Subcutaneous abdominal adipose tissue (tissue), 5 donors: ENCODE results near the gene LYZL2.

Experiments used
- H3K27ac ChIP-seq: one replicate; pipeline ENCODE4 v1.7.0; 2013; ENCODE audit warnings: low read depth, mild to moderate bottlenecking, inconsistent platforms, low read length, moderate library complexity
- H3K27me3 ChIP-seq, 5 donors: one replicate each; pipeline ENCODE4 v1.7.0; 2013; ENCODE audit warnings: low read length in 5 of 5, inconsistent platforms in 1 of 5; ENCODE audit not compliant: control insufficient read depth in 5 of 5, insufficient read depth in 4 of 5
- H3K36me3 ChIP-seq, 5 donors: one replicate each; pipeline ENCODE4 v1.7.0; 2013; ENCODE audit warnings: low read length in 5 of 5; ENCODE audit not compliant: control insufficient read depth in 5 of 5, insufficient read depth in 5 of 5
- H3K4me1 ChIP-seq, 5 donors: one replicate each; pipeline ENCODE4 v1.7.0; 2013; ENCODE audit warnings: low read length in 5 of 5, mild to moderate bottlenecking in 3 of 5, moderate library complexity in 1 of 5; ENCODE audit not compliant: control insufficient read depth in 5 of 5, insufficient read depth in 5 of 5
- H3K4me3 ChIP-seq, 5 donors: one replicate each; pipeline ENCODE4 v1.7.0; 2013; ENCODE audit warnings: low read length in 5 of 5, low read depth in 1 of 5
- H3K9ac ChIP-seq, 5 donors: one replicate each; pipeline ENCODE4 v1.7.0; 2013; ENCODE audit warnings: low read length in 5 of 5, mild to moderate bottlenecking in 4 of 5, moderate library complexity in 3 of 5
- H3K9me3 ChIP-seq, 5 donors: one replicate each; pipeline ENCODE4 v1.7.0; 2013; ENCODE audit warnings: low read length in 5 of 5; ENCODE audit not compliant: control insufficient read depth in 5 of 5
- donor health status: healthy.
- donor health status: healthy.
- donor health status: healthy.
- donor health status: healthy.
- donor health status: healthy.

The LYZL2 gene

GRCh38 chr10:30580241-30580640, 49.3 kb downstream of the LYZL2 start:
- Histone ChIP-seq H3K4me1 (peaks cover 0 to 21% (median 14%) of the 10 kb centered on the region in 5 donors), H3K36me3 (no peaks in the 10 kb centered on the region), H3K27ac (no peak overlapping the region), H3K27me3 (no peaks in the 10 kb centered on the region), H3K9ac (no peak overlapping the region), H3K4me3 (no peak overlapping the region), H3K9me3 (no peaks in the 10 kb centered on the region)

- Histone ChIP-seq H3K4me3 (no peak overlapping the region), H3K9ac (no peak overlapping the region), H3K9me3 (no peaks in the 10 kb centered on the region), H3K27me3 (no peaks in the 10 kb centered on the region), H3K27ac (no peak overlapping the region), H3K36me3 (no peaks in the 10 kb centered on the region), H3K4me1 (peaks cover 0 to 21% (median 14%) of the 10 kb centered on the region in 5 donors)
Observed at GRCh38 chr10:30579574-30579973, 50.0 kb downstream of the LYZL2 start.

- H3K36me3 ChIP-seq, result no peaks in the 10 kb centered on the region
Observed at GRCh38 chr10:30577048-30577447, 52.5 kb downstream of the LYZL2 start.

DNA sequence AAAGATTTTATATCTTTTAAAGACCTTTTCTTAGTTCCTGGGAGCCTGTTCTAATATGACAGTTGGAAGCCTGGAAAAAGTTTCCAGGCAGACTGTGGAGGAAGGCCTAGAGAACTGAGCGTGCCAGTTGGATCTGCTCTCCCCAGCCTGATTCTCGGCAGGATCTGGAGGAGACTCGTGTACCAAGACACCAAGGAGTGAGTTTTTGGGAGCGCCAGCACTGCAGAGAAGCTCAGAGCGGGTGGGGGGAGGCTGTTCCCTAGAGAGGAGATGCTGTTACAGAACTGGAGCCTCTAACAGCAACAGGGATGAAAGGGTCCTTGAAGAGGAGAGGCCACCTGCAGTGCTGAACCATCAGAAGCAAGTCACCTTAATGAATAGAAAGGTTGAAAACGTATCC, 52.9 kb downstream of the LYZL2 start:
- Histone ChIP-seq H3K4me3 (no peak overlapping the region), H3K9ac (no peak overlapping the region), H3K27me3 (no peaks in the 10 kb centered on the region), H3K4me1 (peaks cover 0 to 2% (median 0%) of the 10 kb centered on the region in 5 donors), H3K36me3 (no peaks in the 10 kb centered on the region), H3K9me3 (no peaks in the 10 kb centered on the region), H3K27ac (no peak overlapping the region)

More at GRCh38 chr10:30577048-30577447, 52.5 kb downstream of the LYZL2 start:
- no peaks in the 10 kb centered on the region for H3K27me3 ChIP-seq
- no peak overlapping the region for H3K27ac ChIP-seq
- peaks cover 0 to 4% (median 0%) of the 10 kb centered on the region in 5 donors for H3K4me1 ChIP-seq
- H3K9ac ChIP-seq, result no peak overlapping the region
- H3K9me3 ChIP-seq, result no peaks in the 10 kb centered on the region
- no peak overlapping the region for H3K4me3 ChIP-seq

GRCh38 chr10:30574432-30574796, 55.1 kb downstream of the LYZL2 start:
- Histone ChIP-seq H3K27ac (no peak overlapping the region), H3K36me3 (no peaks in the 10 kb centered on the region), H3K9ac (no peak overlapping the region), H3K9me3 (peaks cover 0 to 8% (median 0%) of the 10 kb centered on the region in 5 donors), H3K4me3 (no peak overlapping the region), H3K27me3 (no peaks in the 10 kb centered on the region), H3K4me1 (no peaks in the 10 kb centered on the region)

DNA sequence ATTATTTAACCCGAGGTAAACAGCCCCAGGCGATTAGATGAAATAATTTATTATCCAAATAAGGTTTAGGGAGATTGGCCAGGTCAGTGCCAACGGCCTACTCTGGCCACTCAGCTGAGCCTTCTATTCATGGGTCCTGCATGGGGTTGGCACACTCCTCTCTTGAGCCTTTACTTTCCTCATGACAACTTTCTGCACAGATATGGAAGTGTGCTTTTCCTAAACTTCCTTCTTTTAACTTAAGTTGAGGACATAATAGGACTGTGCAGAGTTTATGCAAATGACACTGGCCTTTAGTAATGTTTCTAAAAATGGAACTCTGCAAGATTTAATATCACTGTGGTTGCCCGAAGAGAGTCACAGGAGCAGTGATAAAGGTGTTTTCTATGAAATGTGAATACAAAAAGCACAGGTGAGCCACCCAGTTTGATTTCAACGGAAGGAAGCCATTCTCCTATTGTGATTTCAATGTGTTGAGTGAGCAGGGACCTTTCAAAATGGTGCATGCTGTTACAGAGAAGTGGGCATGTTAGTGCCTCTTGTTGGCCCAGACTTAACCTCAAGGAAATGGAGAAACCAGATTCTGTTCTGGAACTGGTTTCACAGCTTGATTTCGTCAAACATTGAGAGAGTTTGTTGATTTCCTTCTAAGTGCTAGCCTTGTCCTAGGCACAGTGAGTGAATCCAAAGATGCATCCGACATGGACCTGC, 55.7 kb downstream of the LYZL2 start:
- Histone ChIP-seq H3K4me3 (no peak overlapping the region), H3K9me3 (peaks cover 0 to 8% (median 0%) of the 10 kb centered on the region in 5 donors), H3K27me3 (no peaks in the 10 kb centered on the region), H3K9ac (no peak overlapping the region), H3K36me3 (no peaks in the 10 kb centered on the region), H3K4me1 (no peaks in the 10 kb centered on the region), H3K27ac (no peak overlapping the region)

DNA sequence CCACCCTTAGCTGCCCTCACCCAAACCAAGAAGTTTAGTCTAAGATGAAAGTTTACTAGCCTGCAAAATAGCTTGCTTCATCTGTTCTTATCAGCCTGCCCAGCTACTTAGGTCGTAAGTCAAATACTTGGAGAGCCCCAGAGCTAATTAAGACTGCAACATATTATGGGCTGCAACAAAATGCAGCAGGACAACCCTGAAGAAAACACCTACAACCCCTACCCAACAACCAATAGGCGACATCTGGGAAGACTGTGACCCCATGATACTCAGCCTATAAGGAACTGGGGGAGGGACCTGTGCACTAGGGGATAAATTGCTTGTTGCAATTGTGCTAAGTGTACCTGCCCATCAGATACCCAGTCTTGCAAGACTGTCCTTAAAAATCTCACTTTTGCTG, 64.1 kb downstream of the LYZL2 start:
- Histone ChIP-seq H3K27me3 (no peaks in the 10 kb centered on the region), H3K9ac (no peak overlapping the region), H3K36me3 (no peaks in the 10 kb centered on the region), H3K27ac (no peak overlapping the region), H3K4me1 (no peaks in the 10 kb centered on the region), H3K4me3 (no peak overlapping the region), H3K9me3 (peaks cover 0 to 5% (median 0%) of the 10 kb centered on the region in 5 donors)

- Histone ChIP-seq H3K9ac (no peak overlapping the region), H3K4me3 (no peak overlapping the region), H3K27ac (no peak overlapping the region), H3K4me1 (peaks cover 0 to 4% (median 1%) of the 10 kb centered on the region in 5 donors), H3K9me3 (no peaks in the 10 kb centered on the region), H3K27me3 (no peaks in the 10 kb centered on the region), H3K36me3 (no peaks in the 10 kb centered on the region)
Observed at GRCh38 chr10:30562787-30563186, 66.8 kb downstream of the LYZL2 start.
